GM19240 (cell line): Measurements from ENCODE around the gene POLR1F.
"Not testable (repeated sequence)": the region's sequence is repeated elsewhere in the genome, so short reads cannot be mapped to it uniquely, and the experiment has no call there.

Source experiments
- DNase-seq: peaks from one replicate; pipeline ENCODE4 v3.0.0; 2011; ENCODE audit warnings: low spot score; ENCODE audit not compliant: insufficient read length

The POLR1F gene

DNA sequence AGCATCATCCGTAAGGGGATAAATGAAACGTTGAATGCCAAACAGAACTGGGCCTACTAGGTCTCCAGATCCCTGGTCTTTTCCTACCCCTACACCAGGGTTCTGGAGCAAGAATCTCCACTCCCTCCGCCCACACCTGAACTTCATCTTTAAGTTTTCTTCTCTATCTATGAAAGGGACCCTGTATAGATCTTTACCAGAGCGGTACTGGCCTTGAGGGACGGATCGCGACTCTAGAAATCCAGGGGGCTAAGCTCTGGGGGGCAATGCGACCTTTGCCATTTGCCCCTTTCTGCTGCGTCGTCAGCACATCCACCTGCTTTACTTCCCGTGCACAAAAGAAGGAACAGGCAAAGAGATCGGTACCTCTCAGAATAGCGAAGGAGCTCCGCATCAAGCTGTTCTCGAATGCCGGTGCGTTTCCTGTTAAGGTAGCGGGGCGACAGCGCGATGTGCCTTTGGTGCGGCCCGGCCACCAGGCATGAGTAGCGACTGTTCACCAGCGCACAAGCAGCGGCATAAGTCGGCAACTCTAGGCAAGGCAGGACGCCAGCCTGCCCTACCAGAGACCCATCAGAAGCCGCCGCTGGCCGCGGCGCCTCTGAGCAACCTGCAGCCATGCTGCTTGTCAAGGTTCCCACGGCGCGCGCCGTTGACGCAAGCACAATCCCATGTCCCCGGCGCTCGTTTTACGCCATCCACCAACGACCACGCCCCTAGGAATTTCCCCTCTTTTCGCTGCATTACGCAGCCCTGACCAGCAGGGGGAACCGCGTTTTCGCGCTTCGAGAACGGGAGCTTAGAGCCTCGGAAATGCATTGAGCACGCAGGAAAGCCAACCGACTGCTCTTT is at the start of gene POLR1F:
POLR1F (minus strand) TSS at position 641 of the 852 bp plus-strand sequence; CDS start at position 620, 21 bp downstream.
- DNase-seq, result peak; percentile 46

GRCh38 chr7:19754521-19755116 is 45.8 kb upstream of the POLR1F start:
- DNase-seq, result no peak

- DNase-seq, result no peak
These were observed 43.2 kb upstream of the POLR1F start for GRCh38 chr7:19752020-19752419.

DNA sequence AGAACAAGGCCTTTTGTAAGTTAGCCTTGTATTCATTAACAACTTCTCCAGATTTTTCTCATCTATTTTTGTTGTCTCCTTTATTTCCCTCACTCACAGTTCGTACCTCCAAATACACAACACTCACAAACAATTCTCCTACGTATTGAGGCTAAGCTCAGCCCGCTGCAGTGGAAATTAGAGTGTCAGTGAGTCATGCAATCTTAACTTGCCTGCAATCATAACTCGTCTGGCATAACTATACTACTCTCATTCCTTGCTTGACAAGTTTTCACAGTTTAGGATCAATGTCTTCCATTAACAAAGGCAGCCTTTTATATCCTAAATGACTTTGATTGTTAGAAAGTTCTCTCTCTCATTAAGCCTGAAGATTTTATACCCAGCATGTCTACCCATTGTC is 40.8 kb upstream of the POLR1F start:
- no peak for DNase-seq

- no peak for DNase-seq
These were observed 39.0 kb upstream of the POLR1F start for GRCh38 chr7:19747740-19748339.

- no peak for DNase-seq
These were observed 35.2 kb upstream of the POLR1F start for GRCh38 chr7:19744075-19744474.

DNA sequence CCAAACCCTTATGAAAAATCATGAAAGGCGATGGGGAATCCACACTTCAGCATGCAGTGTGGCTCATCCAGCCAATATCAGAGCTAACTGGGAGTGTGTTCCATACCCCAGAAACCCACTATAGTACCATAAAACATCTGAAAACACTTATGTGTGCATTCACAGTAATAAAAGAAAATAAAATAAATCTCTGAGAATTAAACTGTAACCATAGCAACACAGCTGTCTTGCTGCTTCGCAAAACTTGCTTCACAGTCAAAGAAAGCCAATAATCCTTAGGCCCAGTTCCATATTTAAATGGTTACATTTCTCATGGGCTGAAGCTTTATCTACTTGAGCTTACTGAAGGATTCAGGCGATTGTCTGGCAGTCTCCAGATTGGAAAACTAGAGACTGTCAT is 19.9 kb upstream of the POLR1F start:
- DNase-seq, result no peak

DNA sequence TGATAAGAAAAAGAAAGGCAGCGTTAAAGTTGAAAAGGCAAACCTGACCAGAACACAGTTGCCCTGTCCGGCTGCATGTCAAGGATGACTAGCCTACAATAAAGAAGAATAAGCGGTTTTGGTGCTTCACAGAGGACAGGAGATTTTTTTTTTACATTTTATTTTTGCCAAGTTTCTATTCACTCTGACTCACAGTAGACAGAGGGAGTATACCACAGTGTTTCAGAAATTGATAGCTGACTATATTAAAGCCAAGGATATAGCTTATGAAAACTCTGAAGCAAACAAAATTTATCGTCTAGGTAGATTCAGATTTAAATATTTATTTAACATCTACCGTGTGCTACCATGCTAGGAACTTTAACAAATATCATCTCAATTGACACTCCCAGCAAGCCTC is 16.9 kb upstream of the POLR1F start:
- no peak for DNase-seq

GRCh38 chr7:19715499-19715898 is 6.7 kb upstream of the POLR1F start:
- DNase-seq, result no peak

- DNase-seq, result no peak
These were observed 4.8 kb upstream of the POLR1F start for GRCh38 chr7:19713676-19714075.

DNA sequence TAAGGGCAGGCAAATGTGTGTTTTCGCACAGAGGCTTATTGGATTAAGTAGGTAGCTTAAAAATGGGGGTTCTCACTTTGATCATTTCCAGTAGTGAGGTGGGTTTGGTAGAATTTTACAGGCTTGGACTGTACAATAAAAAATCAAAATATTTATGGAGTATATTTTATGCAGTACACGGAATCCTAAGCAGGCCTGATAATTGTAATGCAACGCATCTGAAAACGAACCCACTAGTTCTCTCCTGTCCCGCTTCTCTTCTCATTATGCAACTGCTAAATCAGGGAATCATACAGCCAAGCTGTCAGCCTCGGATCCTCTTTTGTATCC is 377 bp upstream of the POLR1F start:
- no peak for DNase-seq

DNA sequence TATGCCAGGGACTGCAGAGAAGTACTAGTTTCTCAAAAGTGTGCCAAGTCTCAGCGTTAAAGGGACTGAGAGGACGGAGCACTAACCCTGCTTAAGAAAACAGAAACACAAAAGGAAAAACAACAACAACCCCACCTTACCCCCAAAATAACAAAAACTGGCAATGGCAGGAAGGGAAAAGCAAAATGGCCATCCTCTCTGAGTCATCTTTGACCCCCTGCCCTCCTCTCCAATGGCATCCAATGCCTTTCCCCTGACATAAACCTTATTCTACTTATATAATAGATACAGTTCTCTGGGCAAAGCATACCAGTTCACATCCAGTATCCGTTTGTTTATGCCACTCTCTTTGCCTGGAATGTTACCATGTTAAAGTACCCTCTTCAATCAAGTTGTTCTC is 1.6 kb downstream of the POLR1F start:
- DNase-seq, result no peak

DNA sequence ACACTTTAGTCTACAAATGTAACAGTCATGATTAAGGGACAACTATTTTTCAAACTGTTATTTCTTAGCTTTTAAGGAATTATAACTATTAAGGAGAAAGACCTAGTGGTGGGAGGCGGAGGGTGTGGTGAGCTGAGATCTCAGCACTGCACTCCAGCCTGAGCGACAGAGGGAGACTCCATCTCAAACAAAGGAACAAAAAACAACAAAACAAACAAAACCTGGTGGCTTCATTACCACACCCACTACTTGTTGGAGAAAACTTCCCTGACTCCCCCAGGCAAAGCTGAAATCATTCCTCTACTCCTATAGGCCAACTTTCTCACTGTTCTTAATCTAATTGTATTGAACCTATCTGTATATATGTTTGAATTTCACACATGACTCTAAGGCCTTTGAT is 3.2 kb downstream of the POLR1F start:
- no peak for DNase-seq

DNA sequence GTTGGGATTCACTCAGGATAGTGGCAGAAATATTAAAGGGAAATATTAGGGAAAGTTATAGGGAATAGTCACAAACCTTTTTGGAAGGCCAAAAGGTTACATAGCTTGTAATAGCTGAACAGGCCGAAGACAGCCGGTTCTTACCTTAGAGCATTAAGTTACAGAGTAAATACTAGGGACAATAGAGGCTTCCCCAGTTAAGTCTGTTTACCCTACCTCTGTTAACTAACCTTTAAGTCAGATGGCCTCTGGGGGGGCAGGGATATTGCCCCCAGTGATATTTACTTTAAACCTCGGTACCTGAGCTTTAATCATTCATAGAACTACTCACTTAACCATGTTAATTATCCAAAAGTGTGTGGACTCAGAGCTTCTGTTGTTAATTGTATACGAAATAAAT is 7.4 kb downstream of the POLR1F start:
- no peak for DNase-seq

- DNase-seq, result no peak
These were observed 7.9 kb downstream of the POLR1F start for GRCh38 chr7:19700936-19701335.

GRCh38 chr7:19698331-19698730 is 10.5 kb downstream of the POLR1F start:
- no peak for DNase-seq

DNA sequence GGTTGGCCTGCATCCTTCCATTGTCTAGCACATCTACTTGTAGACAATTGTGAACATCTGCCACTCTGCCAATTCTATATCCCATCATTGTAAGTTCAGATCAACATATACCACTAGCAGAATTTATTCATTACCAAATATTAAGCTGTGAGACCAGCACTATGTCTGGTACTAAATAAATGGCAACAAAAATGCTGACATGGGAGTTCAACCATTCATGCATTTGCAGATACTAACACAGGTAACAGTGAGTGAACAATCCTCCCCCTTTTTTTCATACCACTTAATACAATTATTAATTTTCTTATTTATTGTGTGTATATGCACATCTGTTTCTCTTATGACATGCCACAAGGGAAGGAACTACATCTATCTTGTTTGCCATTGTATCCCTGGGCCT is 11.9 kb downstream of the POLR1F start:
- no peak for DNase-seq

- DNase-seq, result no peak
These were observed 16.6 kb downstream of the POLR1F start for GRCh38 chr7:19692111-19692828.

GRCh38 chr7:19690736-19691135 is 18.1 kb downstream of the POLR1F start:
- DNase-seq, result no peak

DNA sequence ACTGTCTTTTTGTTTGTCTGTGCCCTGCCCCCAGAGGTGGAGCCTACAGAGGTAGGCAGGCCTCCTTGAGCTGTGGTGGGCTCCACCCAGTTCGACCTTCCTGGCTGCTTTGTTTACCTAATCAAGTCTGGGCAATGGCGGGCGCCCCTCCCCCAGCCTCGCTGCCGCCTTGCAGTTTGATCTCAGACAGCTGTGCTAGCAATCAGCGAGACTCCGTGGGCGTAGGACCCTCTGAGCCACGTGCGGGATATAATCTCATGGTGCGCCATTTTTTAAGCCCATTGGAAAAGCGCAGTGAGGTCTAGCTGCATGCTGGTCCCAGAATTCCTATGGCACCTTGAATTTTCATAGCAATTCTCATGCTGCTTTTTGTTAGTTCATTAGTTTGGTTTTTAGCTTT is 19.7 kb downstream of the POLR1F start:
- DNase-seq, result not testable (repeated sequence)

DNA sequence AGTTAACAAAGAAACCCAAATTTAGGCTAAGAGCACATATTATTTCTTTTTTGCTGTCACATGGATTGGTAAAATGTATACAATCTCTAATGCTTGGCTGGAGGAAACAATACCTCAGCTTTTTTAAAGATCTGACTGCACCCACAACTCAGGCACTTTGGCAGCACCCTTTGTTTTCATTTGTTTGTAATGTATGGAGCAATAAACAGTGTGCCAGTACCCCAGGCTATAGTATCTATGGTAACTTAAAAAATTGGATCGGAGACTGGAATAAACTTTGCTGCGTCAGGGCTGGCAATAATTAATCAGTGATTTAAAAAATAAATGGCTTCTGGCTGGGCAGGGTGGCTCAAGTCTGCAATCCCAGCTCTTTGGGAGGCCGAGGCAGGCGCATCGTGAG is 27.2 kb downstream of the POLR1F start:
- no peak for DNase-seq

DNA sequence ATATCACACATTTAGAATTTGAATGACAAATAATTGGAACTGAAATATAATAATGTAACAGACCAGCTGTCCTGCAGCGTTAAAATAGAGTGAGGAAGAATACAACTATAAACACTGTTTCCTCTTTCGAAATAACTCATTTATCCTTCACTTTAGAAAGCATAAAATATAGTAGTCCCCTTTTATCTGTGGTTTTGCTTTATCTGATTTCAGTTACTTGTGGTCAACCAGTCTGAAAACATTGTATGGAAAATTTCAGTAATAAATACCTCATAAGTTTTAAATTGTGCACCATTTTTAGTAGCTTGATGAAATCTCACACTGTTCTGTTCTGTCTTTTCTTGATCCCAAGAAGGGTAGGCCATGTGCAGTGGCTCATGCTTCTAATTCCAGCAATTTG is 31.7 kb downstream of the POLR1F start:
- no peak for DNase-seq
